SK-N-SH (cell line): ENCODE results near the gene GLOD4. TPM values are rescaled to one million over a fixed set of nuclear protein-coding genes. Genes with fewer than 3 reads are reported as not detected.

Source experiments
- CTCF ChIA-PET: fragments of 300-600, 350-600 bp; formaldehyde crosslinking; extraction: SDS; loops from one replicate; lab custom pipeline; 2021; lab: Yijun Ruan, JAX
- POLR2A ChIA-PET: fragments of 350-600 bp; sonication (Branson Sonifier 250); formaldehyde crosslinking; extraction: SDS; loops from one replicate; lab custom pipeline; 2020; ENCODE audit warnings: antibody characterized with exemption, inconsistent platforms; lab: Yijun Ruan, JAX
- DNase-seq: peaks from one replicate; pipeline ENCODE4 v3.0.0; 2012
- H2AFZ ChIP-seq: fragments of 200-600 bp; sonication (generic); 2 replicates; pipeline ENCODE4 v1.8.1; 2016; ENCODE audit warnings: antibody characterized with exemption, mild to moderate bottlenecking, low read depth
- H3F3A ChIP-seq: fragments of 200-600 bp; sonication (generic); replicated peaks from 2 replicates; pipeline ENCODE3; 2016; ENCODE audit warnings: antibody characterized with exemption, mild to moderate bottlenecking; ENCODE audit not compliant: insufficient read depth
- H3K27ac ChIP-seq, 2 experiments: fragments of 200-500 bp in 1 of 2; fragments of 200-600 bp in 1 of 2; sonication (Bioruptor generic) in 1 of 2; sonication (generic), shearing (Covaris generic) in 1 of 2; 2 replicates each; pipeline versions ENCODE4 v1.5.1 to v1.6.1; 2014 to 2016; ENCODE audit warnings: low read depth in 2 of 2, inconsistent platforms in 1 of 2, low read length in 1 of 2, mild to moderate bottlenecking in 1 of 2, mixed read lengths in 1 of 2
- H3K27me3 ChIP-seq: fragments of 200-600 bp; sonication (generic), shearing (Covaris generic); 2 replicates; pipeline ENCODE4 v1.6.1; 2016; ENCODE audit warnings: mixed run types; ENCODE audit not compliant: insufficient read depth
- H3K36me3 ChIP-seq, 2 experiments: fragments of 200-500 bp in 1 of 2; fragments of 200-600 bp in 1 of 2; sonication (Bioruptor generic) in 1 of 2; sonication (generic) in 1 of 2; replicated peaks in 1 of 2; 2 replicates each; pipeline versions ENCODE3 to v1.5.1; 2014 to 2016; ENCODE audit warnings: low read length in 1 of 2, mild to moderate bottlenecking in 1 of 2; ENCODE audit not compliant: insufficient read depth in 2 of 2, control insufficient read depth in 1 of 2
- H3K4me1 ChIP-seq, 2 experiments: fragments of 200-500 bp in 1 of 2; fragments of 200-600 bp in 1 of 2; sonication (Bioruptor generic) in 1 of 2; sonication (generic), shearing (Covaris generic) in 1 of 2; 2 replicates each; pipeline versions ENCODE4 v1.5.1 to v1.6.1; 2014 to 2016; ENCODE audit warnings: low read depth in 1 of 2, low read length in 1 of 2, mixed run types in 1 of 2; ENCODE audit not compliant: insufficient read depth in 2 of 2, control insufficient read depth in 1 of 2
- H3K4me2 ChIP-seq: fragments of 200-600 bp; sonication (generic), shearing (Covaris generic); 2 replicates; pipeline ENCODE4 v1.6.1; 2017; ENCODE audit warnings: mixed run types
- H3K4me3 ChIP-seq, 2 experiments: fragments of 200-500 bp in 1 of 2; fragments of 200-600 bp in 1 of 2; sonication (Bioruptor generic) in 1 of 2; sonication (generic), shearing (Covaris generic) in 1 of 2; 2 replicates each; pipeline versions ENCODE4 v1.5.1 to v1.8.1; 2014 to 2016; ENCODE audit warnings: low read depth in 2 of 2, inconsistent platforms in 1 of 2, low read length in 1 of 2, mild to moderate bottlenecking in 1 of 2, mixed read lengths in 1 of 2, moderate library complexity in 1 of 2
- H3K79me2 ChIP-seq: fragments of 200-600 bp; sonication (generic); 2 replicates; pipeline ENCODE4 v1.8.1; 2017; ENCODE audit warnings: mild to moderate bottlenecking; ENCODE audit not compliant: insufficient read depth
- H3K9ac ChIP-seq: fragments of 200-600 bp; sonication (generic); 2 replicates; pipeline ENCODE4 v1.6.1; 2017; ENCODE audit warnings: mixed run types
- H3K9me2 ChIP-seq: fragments of 200-600 bp; sonication (generic); 2 replicates; pipeline ENCODE4 v1.6.1; 2017; ENCODE audit warnings: mixed run types
- H3K9me3 ChIP-seq: fragments of 200-600 bp; sonication (generic); 2 replicates; pipeline ENCODE4 v1.6.1; 2017; ENCODE audit warnings: mixed run types, mild to moderate bottlenecking, moderate library complexity
- H4K20me1 ChIP-seq: fragments of 200-600 bp; sonication (generic); 2 replicates; pipeline ENCODE4 v1.6.1; 2017; ENCODE audit warnings: mild to moderate bottlenecking, mixed run types; ENCODE audit not compliant: insufficient read depth
- CHD2 ChIP-seq: fragments of 150-350 bp; IDR thresholded peaks from 2 replicates; pipeline ENCODE4 v1.6.1; 2018; ENCODE audit warnings: low read length; ENCODE audit not compliant: partially characterized antibody
- MXI1 ChIP-seq: IDR thresholded peaks from 2 replicates; pipeline ENCODE4 v1.6.1; 2012; ENCODE audit warnings: mild to moderate bottlenecking, low read depth, low read length, improper control_type of control experiment
- PBX3 ChIP-seq: IDR thresholded peaks from 2 replicates; pipeline ENCODE4; 2012
- POLR2AphosphoS5 ChIP-seq: IDR thresholded peaks from 2 replicates; pipeline ENCODE4 v1.6.1; 2012; ENCODE audit warnings: low read depth, low read length
- RXRA ChIP-seq: IDR thresholded peaks from 2 replicates; pipeline ENCODE4 v1.4.0; 2012; ENCODE audit warnings: low read depth, mild to moderate bottlenecking, borderline replicate concordance
- TCF12 ChIP-seq: IDR thresholded peaks from 2 replicates; pipeline ENCODE4 v1.4.0; 2012
- ZBTB33 ChIP-seq: IDR thresholded peaks from 2 replicates; pipeline ENCODE4 v1.4.0; 2012; ENCODE audit warnings: low read depth, borderline replicate concordance
- WGBS: methylation state at CpG from one replicate; pipeline ENCODE4 v1.1.6; 2017; ENCODE audit warnings: low lambda C conversion rate; 5-methylcytosine and 5-hydroxymethylcytosine counted together
- polyA plus RNA-seq, 3 experiments: library from polyadenylated mRNA; depleted of rRNA; stranded (reverse); fragments of >200 nt; gene quantifications; 2 replicates each; pipeline ENCODE4 v1.2.3, GENCODE V29; 2012

Gene GLOD4
- polyA plus RNA-seq, 1 of the 3 experiments (the other 2 are of a cell fraction), result 34.3 TPM

- Histone ChIP-seq H3K9me3 (no peaks in the 10 kb centered on the region), H3K27ac (no peak overlapping the region), H3K9me2 (no peaks in the 10 kb centered on the region), H4K20me1 (no peaks in the 10 kb centered on the region), H3F3A (no peaks in the 10 kb centered on the region), H3K4me1 (no peaks in the 10 kb centered on the region), H3K79me2 (peaks cover 10% of the 10 kb centered on the region), H3K4me2 (no peak overlapping the region), H3K36me3 (peaks cover 21 to 41% of the 10 kb centered on the region in 2 experiments), H2AFZ (no peak overlapping the region), H3K9ac (no peak overlapping the region), H3K4me3 (no peak overlapping the region), H3K27me3 (no peaks in the 10 kb centered on the region)
- DNase-seq, result no peak
- ChIA-PET CTCF (interaction anchor here (1.0 to 3.8 kb wide), 3 partner anchors 9 to 207 kb away, joined by 5 to 20 read pairs (median 5); partner anchors contain the start of gene TIMM22), POLR2A (no interaction called here)
- WGBS, result 88% methylated on average over 14 of the region's 14 CpGs
- TF ChIP-seq MXI1, result no peak
- TF ChIP-seq ZBTB33, result no peak
- TF ChIP-seq RXRA, result no peak
- TF ChIP-seq POLR2AphosphoS5, result 0 out of 2 replicates have a peak, but pooled peaks have one; percentile 6
- TF ChIP-seq CHD2, result no peak
- TF ChIP-seq PBX3, result no peak
Observed at GRCh38 chr17:789160-789840, 7.2 kb upstream of the GLOD4 start.

- Histone ChIP-seq H3K4me3 (no peak overlapping the region), H4K20me1 (no peaks in the 10 kb centered on the region), H2AFZ (no peak overlapping the region), H3K36me3 (peaks cover 22 to 47% of the 10 kb centered on the region in 2 experiments), H3K9me2 (no peaks in the 10 kb centered on the region), H3K4me1 (peaks cover 0 to 3% of the 10 kb centered on the region in 2 experiments; a peak in 1 of 4 replicates), H3F3A (no peaks in the 10 kb centered on the region), H3K27me3 (no peaks in the 10 kb centered on the region), H3K79me2 (peaks cover 18% of the 10 kb centered on the region), H3K4me2 (no peak overlapping the region), H3K27ac (no peak overlapping the region), H3K9me3 (no peaks in the 10 kb centered on the region), H3K9ac (no peak overlapping the region)
- DNase-seq, result no peak
- ChIA-PET CTCF (interaction anchor here (1.4 to 3.8 kb wide), 2 partner anchors 193 to 208 kb away, joined by 9 to 20 read pairs; partner anchors contain the start of gene TIMM22), POLR2A (no interaction called here)
- no peak for TF ChIP-seq RXRA
- TF ChIP-seq TCF12, result no peak
- no peak for TF ChIP-seq PBX3
- WGBS, result no CpG with 5 or more reads among the region's 4 CpGs
Observed at GRCh38 chr17:788551-788950, 6.5 kb upstream of the GLOD4 start.
